ENCODE measurements around the gene MAPK1. TPM values are rescaled to one million over a fixed set of nuclear protein-coding genes. Genes with fewer than 3 reads are reported as not detected.

The MAPK1 gene
- total and polyA plus RNA-seq, 11 donors: 8.0 to 140 (median 105) TPM

- H3K27me3 ChIP-seq: no peaks in the 10 kb centered on the region
- intact Hi-C loops (cut with DNase I): loop anchor here in 7 of 10 donors (1.0 to 10.0 kb wide), 10 partner anchors 41 to 134 kb away; partner anchors contain the start of gene YPEL1 (in 3 of the 7)
- ATAC-seq (no peak), DNase-seq (no peak)
- peak overlapping the region in 1 of 12 donors; percentile 87 for H3K27ac ChIP-seq
- H3K9me3 ChIP-seq: no peaks in the 10 kb centered on the region
- WGBS, 4 donors: 92 to 96% (median 94%) methylated on average over 7 of the region's 7 CpGs
- peak overlapping the region in 5 of 12 donors; percentile 89 to 98 (median 95) for H3K4me3 ChIP-seq
- TF ChIP-seq POLR2A (IDR thresholded peaks at IDR 0.05) (no peak), CTCF (IDR thresholded peaks at IDR 0.05) (no peak)
- peaks cover 5 to 42% (median 32%) of the 10 kb centered on the region in 12 donors for H3K4me1 ChIP-seq
- H3K36me3 ChIP-seq: no peaks in the 10 kb centered on the region
Observed at GRCh38 chr22:21868651-21869050, 1.2 kb upstream of the MAPK1 start.

- Histone ChIP-seq H3K27ac (peak overlapping the region; percentile 74 to 96 (median 88)), H3K36me3 (no peaks in the 10 kb centered on the region), H3K4me3 (peak overlapping the region; percentile 81 to 98 (median 90)), H3K9me3 (no peaks in the 10 kb centered on the region), H3K27me3 (no peaks in the 10 kb centered on the region), H3K4me1 (peaks cover 5 to 58% (median 44%) of the 10 kb centered on the region in 12 donors)
- TF ChIP-seq POLR2A (IDR thresholded peaks at IDR 0.05) (no peak), CTCF (IDR thresholded peaks at IDR 0.05) (no peak)
- WGBS, 4 donors: 0 to 1% (median 0%) methylated on average over 11 to 91 of the region's 91 CpGs
- intact Hi-C loops (cut with DNase I): loop anchor here in 7 of 10 donors (2.0 to 10.0 kb wide), 10 partner anchors 40 to 132 kb away; partner anchors contain the start of gene YPEL1 (in 3 of the 7)
- DNase-seq (peak in 2 of 5 donors; percentile 23 to 68), ATAC-seq (no peak)
Observed at GRCh38 chr22:21866833-21867527, 465 bp downstream of the MAPK1 start.

- TF ChIP-seq CTCF (IDR thresholded peaks at IDR 0.05): no peak
- no peak for TF ChIP-seq POLR2A (IDR thresholded peaks at IDR 0.05)
- H3K36me3 ChIP-seq: no peaks in the 10 kb centered on the region
- H3K9me3 ChIP-seq: no peaks in the 10 kb centered on the region
- H3K4me3 ChIP-seq: peak overlapping the region in 7 of 12 donors; percentile 89 to 98 (median 95)
- no peaks in the 10 kb centered on the region for H3K27me3 ChIP-seq
- peaks cover 5 to 77% (median 63%) of the 10 kb centered on the region in 12 donors for H3K4me1 ChIP-seq
- intact Hi-C loops (cut with DNase I): loop anchor here in 7 of 10 donors (5.0 to 10.0 kb wide), 9 partner anchors 38 to 130 kb away; partner anchors contain the start of gene YPEL1 (in 2 of the 7)
- ATAC-seq (peak in 1 of 4 donors; percentile 28), DNase-seq (peak in 4 of 5 donors; percentile 32 to 60 (median 52))
- 9 to 15% (median 11%) methylated on average over 3 of the region's 3 CpGs for WGBS, 4 donors
- peak overlapping the region in 6 of 12 donors; percentile 7 to 38 (median 12) for H3K27ac ChIP-seq
Observed at GRCh38 chr22:21865041-21865440, 2.4 kb downstream of the MAPK1 start.

Data from heart left ventricle (tissue), 16 donors.